RWPE1 (cell line): Measurements from ENCODE around the gene FHOD3.

ENCODE experiments used
- CTCF ChIA-PET: fragments of 350-600 bp; sonication (Branson Sonifier 250); formaldehyde crosslinking; extraction: SDS; loops from one replicate; lab custom pipeline; 2021; lab: Yijun Ruan, JAX
- POLR2A ChIA-PET: fragments of 400-600 bp; formaldehyde crosslinking; extraction: SDS; loops from one replicate; lab custom pipeline; 2020; ENCODE audit warnings: antibody characterized with exemption; ENCODE audit not compliant: low non-redundant PET; lab: Yijun Ruan, JAX
- DNase-seq: peaks from one replicate; pipeline ENCODE4 v3.0.0; 2012; ENCODE audit warnings: low spot score
- H3K27ac ChIP-seq: fragments of 450-650 bp; 2 replicates; pipeline ENCODE4 v1.5.1; 2017
- CTCF ChIP-seq: fragments of 450-650 bp; conservative IDR thresholded peaks from 2 replicates; pipeline ENCODE4 v1.5.1; 2017; ENCODE audit warnings: low read depth, mild to moderate bottlenecking

The FHOD3 gene

GRCh38 chr18:36328385-36328858 lies 30.9 kb downstream of the FHOD3 start:
- TF ChIP-seq CTCF: no peak
- POLR2A ChIA-PET: no interaction called here
- no peak for DNase-seq
- CTCF ChIA-PET: no interaction called here
- no peak overlapping the region for H3K27ac ChIP-seq

- no peak overlapping the region for H3K27ac ChIP-seq
- ChIA-PET CTCF (no interaction called here), POLR2A (no interaction called here)
- no peak for TF ChIP-seq CTCF
- DNase-seq: no peak
These were observed 31.4 kb downstream of the FHOD3 start for GRCh38 chr18:36328916-36329315.

GRCh38 chr18:36329684-36330434 lies 32.3 kb downstream of the FHOD3 start:
- no peak overlapping the region for H3K27ac ChIP-seq
- no peak for DNase-seq
- no peak for TF ChIP-seq CTCF
- CTCF ChIA-PET: no interaction called here
- POLR2A ChIA-PET: no interaction called here

DNA sequence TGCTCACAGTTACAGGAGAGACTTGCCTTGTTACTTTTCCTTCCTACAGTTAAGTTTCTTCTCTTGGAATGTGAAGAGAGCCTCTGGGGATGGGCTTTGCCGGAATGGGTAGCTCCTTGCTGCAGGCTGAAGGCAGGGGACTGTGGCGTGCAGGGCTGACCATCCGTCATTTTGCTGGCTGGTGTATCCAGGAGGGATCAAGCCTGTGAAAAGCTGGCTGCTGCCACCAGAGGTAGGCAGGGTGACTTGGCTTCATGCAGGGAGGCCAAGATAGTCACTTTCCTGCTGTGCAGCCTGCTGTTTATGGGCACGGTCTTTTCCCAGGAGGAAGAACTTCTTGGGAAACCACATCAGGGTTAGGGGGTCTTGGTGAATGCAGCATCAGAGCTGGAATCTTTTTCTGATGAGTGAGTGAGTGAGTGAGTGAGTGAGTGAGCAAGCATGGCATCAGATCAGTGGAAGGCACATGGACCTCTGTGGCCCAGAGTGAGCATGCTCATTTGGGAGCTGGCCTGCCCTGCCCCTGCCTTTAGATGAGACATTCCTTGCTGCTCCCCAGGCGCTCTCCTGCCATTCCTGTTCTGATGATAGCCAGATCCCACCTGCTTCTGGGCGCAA lies 33.0 kb downstream of the FHOD3 start:
- POLR2A ChIA-PET: no interaction called here
- H3K27ac ChIP-seq: no peak overlapping the region
- CTCF ChIA-PET: no interaction called here
- no peak for DNase-seq
- TF ChIP-seq CTCF: no peak

GRCh38 chr18:36331521-36331971 lies 34.0 kb downstream of the FHOD3 start:
- no peak overlapping the region for H3K27ac ChIP-seq
- no peak for DNase-seq
- ChIA-PET POLR2A (no interaction called here), CTCF (no interaction called here)
- TF ChIP-seq CTCF: no peak

- no peak overlapping the region for H3K27ac ChIP-seq
- no peak for DNase-seq
- ChIA-PET CTCF (no interaction called here), POLR2A (no interaction called here)
- TF ChIP-seq CTCF: no peak
These were observed 35.9 kb downstream of the FHOD3 start for GRCh38 chr18:36333414-36333813.
